HG03575 (cell line): Measurements from ENCODE around the gene HYDIN.
"Not testable (repeated sequence)": the region's sequence is repeated elsewhere in the genome, so short reads cannot be mapped to it uniquely, and the experiment has no call there.

Source experiments
- ATAC-seq: cut with Tn5 transposase; IDR thresholded peaks from one replicate; pipeline ENCODE4 v1.9.1; 2021; ENCODE audit not compliant: unreplicated experiment, insufficient number of reproducible peaks, low FRiP score; ENCODE audit errors: extremely low read depth

Gene HYDIN

DNA sequence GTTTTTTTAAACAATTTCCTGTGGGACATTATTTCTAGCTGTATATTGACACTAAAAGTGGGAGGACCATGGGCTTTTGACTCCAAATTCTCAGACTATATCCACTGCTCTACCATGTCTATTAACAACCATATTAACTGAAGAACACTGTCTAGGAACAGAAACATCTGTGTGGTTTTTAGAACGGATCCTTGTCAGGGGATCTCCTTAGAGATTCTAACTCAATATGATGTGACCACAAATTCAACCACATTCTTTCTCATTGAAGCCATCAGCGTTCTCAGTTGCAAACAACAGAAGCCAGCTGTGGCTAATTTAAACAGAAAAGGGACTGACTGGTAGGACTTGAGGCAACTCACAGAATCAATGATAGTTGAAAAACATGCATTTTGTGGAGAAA, 73.2 kb downstream of the HYDIN start:
- ATAC-seq = not testable (repeated sequence)

DNA sequence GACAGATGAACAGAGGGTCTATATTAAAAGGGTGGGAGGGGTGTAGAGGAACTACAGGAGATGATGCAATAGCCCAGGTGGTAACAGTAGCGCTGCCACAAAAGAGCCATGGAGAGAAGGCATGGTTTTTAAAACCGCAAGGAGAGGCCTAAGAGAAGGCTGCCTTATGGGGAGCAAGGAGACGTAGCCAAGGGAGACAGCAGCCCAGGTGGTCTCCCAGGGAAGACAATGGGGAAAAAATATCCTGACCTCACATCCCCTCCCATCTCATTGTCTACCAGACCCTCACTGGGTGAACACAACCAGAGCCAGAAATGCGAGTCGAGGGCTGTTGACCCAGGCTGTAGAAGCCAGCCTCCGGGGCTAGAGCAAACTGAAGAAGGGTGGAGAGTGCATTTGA, 77.2 kb downstream of the HYDIN start:
- ATAC-seq = not testable (repeated sequence)

DNA sequence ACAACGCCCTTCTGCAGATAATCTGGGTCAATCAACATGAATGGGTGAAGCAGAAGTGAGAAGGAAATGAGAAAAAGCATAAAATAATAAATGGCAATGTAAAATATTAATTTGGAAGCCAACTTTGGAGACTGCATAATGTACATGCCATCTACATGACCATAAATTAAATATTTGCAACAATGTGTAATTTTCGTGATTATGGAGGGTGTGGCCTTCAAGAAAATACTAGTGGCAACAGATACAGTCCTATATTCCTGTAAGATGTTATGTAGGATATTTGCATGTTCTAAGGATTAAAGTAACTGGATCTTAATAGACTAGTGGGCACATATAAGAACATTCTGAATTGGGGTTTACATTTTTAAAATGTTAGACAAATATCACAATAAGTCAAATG, 78.9 kb downstream of the HYDIN start:
- not testable (repeated sequence) for ATAC-seq

DNA sequence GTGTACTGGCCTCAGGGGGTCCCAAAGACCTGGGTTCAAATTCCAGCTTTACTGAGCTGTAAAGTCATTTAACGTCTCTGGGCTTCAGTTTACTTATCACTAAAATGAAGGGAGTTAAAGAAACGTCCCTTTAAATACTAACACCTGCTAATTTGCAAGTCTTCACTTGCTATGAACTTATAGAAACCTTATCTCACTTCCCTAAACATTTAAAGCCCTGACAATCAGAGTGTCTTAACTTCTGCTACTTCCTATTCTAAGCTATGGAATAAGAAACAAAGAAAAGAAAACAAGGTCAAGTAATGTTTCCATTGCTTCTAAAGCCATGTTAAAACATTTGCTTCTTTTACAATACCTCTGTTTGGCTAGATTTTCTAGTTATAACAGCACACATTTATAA, 87.3 kb downstream of the HYDIN start:
- ATAC-seq = not testable (repeated sequence)

DNA sequence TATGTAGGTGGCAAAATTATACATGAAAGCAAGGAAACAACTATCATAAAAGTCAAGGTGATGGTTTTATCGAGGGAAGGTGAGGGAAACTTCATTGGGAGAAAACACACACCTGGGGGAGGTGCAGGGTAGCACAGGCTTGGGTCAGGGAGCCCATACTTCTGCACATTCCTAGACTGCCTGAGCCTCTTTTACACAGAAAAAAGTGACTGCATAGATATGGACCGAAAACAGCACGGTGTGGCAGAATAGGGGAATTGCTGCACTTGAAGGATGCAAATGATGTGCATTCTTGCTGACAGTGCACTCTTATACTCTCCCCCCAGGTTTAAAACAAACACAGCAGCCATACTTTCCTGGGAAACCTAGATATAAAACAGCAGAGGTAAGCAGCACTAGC, 120.0 kb downstream of the HYDIN start:
- not testable (repeated sequence) for ATAC-seq

DNA sequence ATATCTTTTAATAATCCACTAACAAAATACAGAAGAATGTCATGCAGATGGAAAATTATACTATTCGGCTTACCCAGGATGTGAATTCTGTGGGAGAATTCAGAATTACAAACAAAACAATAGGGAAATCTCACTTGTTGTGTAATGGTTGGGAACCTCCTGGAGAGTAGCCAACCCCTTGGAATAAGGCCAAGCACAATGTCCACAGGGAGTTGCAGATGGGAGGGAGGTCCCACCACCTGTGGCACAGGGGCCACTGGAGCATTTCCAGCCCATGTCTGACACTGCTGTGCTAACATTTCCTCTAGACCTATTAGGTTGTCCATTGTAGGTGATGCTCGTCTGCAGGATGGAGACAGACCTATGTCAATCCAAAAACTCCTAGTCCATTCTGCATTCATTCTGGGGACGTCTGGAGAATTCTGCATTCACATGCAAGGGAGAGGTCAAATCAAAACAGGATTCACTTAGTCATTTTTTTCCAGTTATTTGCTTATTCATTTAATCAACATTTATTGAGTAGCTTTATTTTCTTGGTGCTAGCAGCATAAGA, 120.8 kb downstream of the HYDIN start:
- not testable (repeated sequence) for ATAC-seq

DNA sequence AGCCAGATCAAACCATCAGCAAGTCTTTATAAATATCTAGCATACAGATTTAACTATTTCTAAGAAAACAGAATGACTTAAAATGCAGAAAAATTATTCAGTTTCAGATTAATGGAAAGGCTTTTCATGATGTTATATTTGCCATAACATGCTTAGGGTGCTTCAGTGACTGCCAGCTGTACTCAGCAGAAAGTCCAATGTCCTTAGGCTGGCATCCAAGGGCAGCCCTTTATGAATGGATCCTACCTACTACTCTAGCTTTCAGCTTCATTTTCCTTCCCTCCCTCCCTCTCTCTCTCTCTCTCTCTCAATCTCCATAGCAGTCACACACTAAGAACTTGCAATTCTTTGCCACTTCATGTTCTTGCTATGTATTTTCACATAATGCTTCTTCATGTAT, 124.6 kb downstream of the HYDIN start:
- ATAC-seq = not testable (repeated sequence)

DNA sequence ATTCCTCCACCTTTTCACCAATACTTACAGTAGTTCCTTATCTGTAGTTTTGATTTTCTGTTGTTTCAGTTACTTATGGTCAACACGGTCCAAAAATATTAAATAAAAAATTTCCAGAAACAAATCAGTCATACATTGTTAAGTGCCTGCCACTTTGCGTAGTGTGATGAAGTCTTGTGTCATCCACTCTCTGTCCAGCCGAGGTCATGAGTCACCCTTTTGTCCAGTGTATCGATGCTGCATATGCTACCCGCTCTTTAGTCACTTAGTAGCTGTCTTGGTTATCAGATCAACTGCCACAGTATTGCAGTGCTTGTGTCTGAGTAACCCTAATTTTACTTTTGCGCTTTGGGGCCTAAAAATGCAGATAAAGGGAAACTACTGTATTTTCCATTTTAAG, 146.9 kb downstream of the HYDIN start:
- ATAC-seq = not testable (repeated sequence)

DNA sequence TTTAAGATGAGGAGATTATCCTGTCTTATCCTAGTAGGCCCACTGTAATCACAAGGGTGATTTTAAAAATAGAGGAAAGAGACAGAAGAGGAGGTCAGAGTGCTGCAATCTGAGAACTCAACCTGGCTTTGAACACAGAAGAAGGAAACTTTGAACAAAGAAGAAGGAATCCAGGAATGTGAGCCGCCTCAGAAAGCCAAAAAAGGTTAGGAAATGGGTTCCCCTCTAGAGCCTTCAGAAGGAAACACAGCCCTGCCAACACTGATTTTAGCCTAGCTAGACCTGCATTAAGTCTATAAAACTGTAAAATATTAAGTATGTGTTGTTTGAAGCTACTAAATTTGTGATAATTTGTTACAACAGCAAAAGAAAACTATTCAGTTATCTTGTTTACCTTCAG, 149.7 kb downstream of the HYDIN start:
- not testable (repeated sequence) for ATAC-seq

DNA sequence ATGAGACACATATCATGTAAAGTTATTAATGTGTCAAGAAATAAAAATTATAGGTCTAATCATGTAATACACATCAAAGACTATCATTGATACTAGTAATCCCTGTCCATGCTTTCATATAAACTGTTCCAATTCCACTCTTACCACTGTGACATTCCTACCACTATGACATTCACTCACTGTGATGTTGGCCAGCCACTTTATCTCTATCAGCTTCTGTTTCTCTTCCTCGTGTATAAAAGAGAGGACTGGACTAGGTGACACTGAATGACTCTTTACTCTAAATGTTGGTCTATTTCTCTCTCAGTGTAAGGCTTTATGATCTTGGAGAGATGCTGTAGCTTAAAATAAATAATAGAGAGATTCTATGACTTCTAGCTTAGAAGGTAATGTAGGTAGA, 150.3 kb downstream of the HYDIN start:
- not testable (repeated sequence) for ATAC-seq

DNA sequence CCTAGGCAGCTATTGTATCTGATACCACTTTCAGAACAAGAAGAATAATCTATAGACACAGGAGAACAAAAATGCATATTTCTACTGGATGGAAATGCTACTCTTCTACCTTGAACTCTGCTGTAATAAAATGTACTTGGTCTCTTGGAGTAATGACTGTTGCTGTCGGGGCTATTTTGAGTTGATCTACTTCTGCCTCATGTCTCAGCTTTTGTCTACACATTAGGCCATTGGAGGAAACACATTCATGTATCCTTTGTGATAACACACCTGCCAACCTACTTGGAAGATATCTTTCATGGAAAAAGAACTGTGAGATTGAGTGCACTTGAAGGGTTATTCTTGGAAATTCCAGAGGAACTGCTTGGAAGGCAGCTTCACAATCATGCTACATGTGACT, 159.9 kb downstream of the HYDIN start:
- ATAC-seq = not testable (repeated sequence)

DNA sequence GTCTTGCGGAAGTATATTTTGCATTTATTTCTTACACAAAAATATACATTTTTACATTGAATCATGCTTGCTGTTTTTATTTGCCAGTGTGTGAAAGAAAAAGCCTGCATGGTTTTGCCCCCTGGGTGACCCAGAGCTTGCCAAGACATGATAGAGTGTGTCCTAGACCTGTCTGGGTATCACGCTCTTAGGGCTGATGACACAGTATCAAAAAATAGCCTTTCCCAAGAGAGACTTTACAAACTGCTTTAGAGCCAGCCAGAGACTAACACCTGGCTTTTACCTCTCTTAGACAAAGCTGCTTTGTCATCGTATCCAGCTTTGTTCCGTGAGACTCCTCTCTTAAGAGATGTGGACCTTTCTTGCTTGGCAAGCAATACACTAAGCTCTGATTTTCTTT, 160.7 kb downstream of the HYDIN start:
- not testable (repeated sequence) for ATAC-seq

DNA sequence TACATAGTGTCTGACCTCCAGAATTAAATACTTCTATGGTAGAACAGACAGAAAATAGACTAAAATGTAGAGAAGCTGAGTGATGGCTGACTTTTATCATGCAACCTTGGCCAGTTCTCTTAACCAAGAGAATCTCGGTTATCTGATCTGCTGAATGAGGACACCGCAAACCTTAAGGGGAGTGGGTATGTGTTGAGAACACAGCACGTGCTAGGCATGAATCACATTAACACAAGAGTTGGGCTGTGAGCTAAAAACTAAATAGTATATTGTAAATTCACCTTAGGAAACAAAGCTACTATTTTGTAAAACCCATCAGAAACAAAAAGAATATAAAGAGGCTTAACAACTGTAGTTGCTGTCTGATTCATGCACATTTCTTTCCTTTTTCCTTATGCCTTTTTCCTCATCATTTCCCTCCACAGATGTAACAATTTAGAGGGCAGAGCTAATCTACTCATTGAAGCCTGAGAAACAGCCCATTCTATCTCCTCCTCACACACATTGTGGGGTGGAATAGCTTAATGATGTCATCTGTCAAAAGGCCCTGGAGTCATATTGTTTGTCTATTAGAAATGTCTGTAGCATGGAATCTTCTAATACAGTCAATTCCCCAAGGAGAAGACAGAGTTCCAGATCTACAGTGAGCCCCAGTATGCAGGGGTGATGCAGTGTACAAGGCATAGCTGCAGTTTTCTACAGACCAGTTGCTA, 176.5 kb downstream of the HYDIN start:
- ATAC-seq = not testable (repeated sequence)

DNA sequence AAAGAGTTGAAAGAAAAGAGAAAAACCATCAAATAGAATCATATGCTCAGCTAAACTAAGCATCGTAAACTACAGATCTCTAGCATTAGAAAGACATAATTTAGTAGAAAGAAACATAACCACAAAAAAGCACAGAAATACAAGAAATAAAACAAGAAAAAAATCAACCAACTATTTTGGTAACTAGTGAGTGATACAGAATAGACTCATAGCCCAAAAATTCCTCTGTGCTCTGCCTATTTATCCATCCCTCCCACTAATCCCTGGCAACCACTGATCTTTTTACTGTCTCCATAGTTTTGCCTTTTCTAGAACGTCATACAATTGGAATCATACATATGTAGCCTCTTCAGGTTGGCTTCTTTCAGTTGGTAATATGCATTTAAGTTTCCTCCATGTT, 180.2 kb downstream of the HYDIN start:
- not testable (repeated sequence) for ATAC-seq

DNA sequence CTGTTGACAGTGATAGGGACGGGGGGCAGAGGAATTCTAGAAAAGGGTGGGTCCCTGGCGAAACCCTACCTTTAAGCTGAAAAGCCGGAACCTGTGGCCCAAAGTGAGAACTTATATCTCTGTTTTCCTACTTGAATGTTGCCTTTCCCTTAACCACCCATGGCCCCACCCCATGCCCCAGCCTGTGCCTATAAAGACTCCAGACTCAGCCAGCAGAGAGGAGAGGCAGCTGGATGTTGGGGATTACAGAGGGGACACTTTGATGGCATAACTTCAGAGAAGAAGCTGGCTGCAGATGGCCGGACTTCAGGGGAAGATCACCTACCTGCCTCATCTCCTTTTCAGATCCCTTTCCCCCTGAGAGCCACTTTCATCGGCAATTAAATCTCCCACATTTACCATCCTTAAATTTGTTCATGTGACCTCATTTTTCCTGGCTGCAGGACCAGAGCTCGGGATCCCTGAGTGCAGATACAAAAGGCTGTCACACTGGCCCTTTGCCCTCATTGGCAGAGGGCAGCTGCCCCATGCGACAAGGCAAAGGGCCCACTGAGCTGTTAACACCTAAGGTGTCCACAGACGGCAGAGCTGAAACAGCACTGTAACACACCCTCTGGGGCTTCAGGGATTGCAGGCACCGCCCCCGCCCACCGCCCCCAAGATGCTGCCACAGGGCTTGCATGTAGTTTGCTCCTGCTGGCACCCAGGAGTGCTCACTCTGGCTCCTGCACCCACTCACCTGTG, 191.0 kb downstream of the HYDIN start:
- not testable (repeated sequence) for ATAC-seq

DNA sequence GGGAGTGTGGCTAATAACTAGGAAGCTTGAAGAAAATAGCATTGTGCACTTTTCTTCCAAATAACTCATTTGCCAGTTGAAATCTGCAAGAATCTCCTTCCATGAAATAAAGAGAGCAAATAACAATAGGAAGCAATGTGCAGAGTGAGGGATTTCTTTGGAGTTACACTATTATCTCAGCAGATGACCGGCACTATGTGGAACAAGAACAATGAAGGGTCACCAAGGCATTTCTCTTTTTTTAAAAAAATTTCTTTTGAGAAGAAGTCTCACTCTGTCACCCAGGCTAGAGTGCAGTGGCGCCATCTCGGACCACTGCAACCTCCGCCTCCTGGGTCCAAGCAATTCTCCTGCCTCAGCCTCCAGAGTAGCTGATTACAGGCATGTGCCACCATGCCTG, 192.1 kb downstream of the HYDIN start:
- ATAC-seq = not testable (repeated sequence)

DNA sequence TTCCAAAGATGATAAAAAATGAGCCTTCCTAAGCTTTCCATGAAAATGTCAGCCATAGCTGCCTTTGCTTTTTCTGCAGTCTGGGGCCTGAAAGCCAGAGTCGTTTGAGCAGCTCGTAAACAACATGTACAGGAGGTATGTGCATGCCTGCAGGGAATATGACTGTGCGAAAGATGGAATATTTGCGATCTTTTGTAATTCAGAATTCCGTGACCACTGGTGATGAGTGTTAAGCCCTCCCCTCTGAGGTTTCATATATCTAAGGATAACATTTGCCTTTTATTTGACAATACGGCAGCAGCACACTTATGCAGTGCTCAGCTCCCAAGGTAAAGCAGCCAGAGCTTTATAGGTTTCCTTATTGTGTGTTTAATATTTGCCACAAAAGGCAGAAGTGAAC, 192.5 kb downstream of the HYDIN start:
- not testable (repeated sequence) for ATAC-seq

DNA sequence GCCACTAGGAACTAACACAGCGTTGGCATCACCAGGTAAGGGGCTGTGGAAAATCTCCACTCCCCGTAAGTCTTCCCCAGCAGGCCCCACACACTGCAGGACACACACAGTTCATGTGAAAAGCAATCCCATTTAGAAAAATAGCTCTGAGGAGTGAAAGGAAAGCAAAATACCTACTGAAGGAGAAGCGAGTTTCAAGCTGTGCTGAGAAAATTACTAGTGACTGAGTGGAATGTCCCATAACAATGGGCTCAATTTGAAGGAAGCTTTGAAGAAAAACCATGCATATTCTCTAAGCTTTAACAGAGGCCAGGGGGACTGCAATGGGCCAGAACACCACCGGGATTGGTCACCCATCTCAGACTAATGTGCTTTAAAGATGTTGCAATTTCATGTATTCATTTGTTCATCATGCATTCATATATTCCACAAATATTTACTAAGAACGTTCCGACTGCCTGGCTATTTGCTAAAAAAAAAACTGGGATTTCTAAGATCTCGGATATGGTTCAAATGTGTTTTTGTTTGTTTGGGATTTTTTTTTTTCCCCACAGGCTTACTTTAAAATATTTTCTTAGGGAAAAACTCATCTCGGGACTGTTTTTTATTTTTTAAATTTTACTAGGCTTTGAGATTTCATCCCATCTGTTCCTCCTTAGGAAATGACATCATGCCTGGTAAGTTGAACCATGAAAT, 202.3 kb downstream of the HYDIN start:
- ATAC-seq = not testable (repeated sequence)

DNA sequence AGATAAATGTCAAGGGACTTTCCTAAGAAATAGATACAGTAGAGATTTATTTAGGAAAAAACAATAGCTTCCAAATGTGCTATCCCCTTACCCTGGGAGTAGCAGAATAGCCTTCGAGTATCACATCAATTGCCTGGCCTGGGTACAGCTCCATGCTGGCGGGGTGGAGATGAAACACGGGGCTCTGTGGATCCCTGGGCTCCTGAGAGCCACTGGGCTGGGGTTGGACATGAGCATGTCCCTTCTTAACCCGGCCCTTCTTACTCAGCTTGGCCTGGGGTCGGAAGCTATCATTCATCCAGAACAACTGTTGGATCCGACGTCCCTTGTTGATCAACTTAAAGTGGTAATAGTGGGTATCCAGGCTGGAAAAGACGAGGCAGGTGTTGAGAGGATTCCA, 203.0 kb downstream of the HYDIN start:
- not testable (repeated sequence) for ATAC-seq
